Colon (tissue), 2 donors: ENCODE data around the gene SAG.
"Not testable (repeated sequence)": the region's sequence is repeated elsewhere in the genome, so short reads cannot be mapped to it uniquely, and the experiment has no call there.

Experiments used
- FAIRE-seq: peaks from 2 replicates; lab custom pipeline; 2012; peaks lifted over from hg19 to GRCh38; lab: Jason Lieb, UNC
- donor health status: control.
- donor health status: control.

The SAG gene

GRCh38 chr2:233356546-233357308 lies 49.1 kb downstream of the SAG start:
- FAIRE-seq = no peak

- no peak for FAIRE-seq
These were observed 50.7 kb downstream of the SAG start for GRCh38 chr2:233358335-233358734.

GRCh38 chr2:233358947-233359346 lies 51.3 kb downstream of the SAG start:
- FAIRE-seq = no peak

- no peak for FAIRE-seq
These were observed 52.2 kb downstream of the SAG start for GRCh38 chr2:233359823-233360222.

GRCh38 chr2:233360771-233361176 lies 53.2 kb downstream of the SAG start:
- no peak for FAIRE-seq

GRCh38 chr2:233361297-233361696 lies 53.7 kb downstream of the SAG start:
- FAIRE-seq = no peak

- no peak for FAIRE-seq
These were observed 55.1 kb downstream of the SAG start for GRCh38 chr2:233362742-233363141.

GRCh38 chr2:233363744-233364235 lies 56.2 kb downstream of the SAG start:
- FAIRE-seq = no peak

GRCh38 chr2:233365861-233366520 lies 58.4 kb downstream of the SAG start:
- no peak for FAIRE-seq

GRCh38 chr2:233367586-233367985 lies 60.0 kb downstream of the SAG start:
- FAIRE-seq = no peak

GRCh38 chr2:233368756-233369155 lies 61.1 kb downstream of the SAG start:
- FAIRE-seq = no peak

- FAIRE-seq = no peak
These were observed 61.8 kb downstream of the SAG start for GRCh38 chr2:233369462-233369861.

GRCh38 chr2:233369897-233370685 lies 62.5 kb downstream of the SAG start:
- no peak for FAIRE-seq

GRCh38 chr2:233371641-233372040 lies 64.0 kb downstream of the SAG start:
- FAIRE-seq = no peak

GRCh38 chr2:233372855-233373254 lies 65.2 kb downstream of the SAG start:
- FAIRE-seq = no peak

- FAIRE-seq = no peak
These were observed 65.7 kb downstream of the SAG start for GRCh38 chr2:233373316-233373715.

GRCh38 chr2:233374776-233375175 lies 67.2 kb downstream of the SAG start:
- not testable (repeated sequence) for FAIRE-seq

- FAIRE-seq = no peak
These were observed 68.1 kb downstream of the SAG start for GRCh38 chr2:233375490-233376314.

GRCh38 chr2:233379034-233379433 lies 71.4 kb downstream of the SAG start:
- no peak for FAIRE-seq

- FAIRE-seq = no peak
These were observed 71.8 kb downstream of the SAG start for GRCh38 chr2:233379441-233379840.

GRCh38 chr2:233380132-233380895 lies 72.7 kb downstream of the SAG start:
- FAIRE-seq = no peak
